HG03520 (cell line): ENCODE results near the gene FBN1.

Experiments used
- ATAC-seq: cut with Tn5 transposase; IDR thresholded peaks from one replicate; pipeline ENCODE4 v1.9.1; 2021; ENCODE audit warnings: mild to moderate bottlenecking, moderate library complexity; ENCODE audit not compliant: unreplicated experiment

FBN1 gene

GRCh38 chr15:48645558-48646330, at the start of gene FBN1:
Gene FBN1 (minus strand): TSS chr15:48645709. CDS start chr15:48644769, 940 bp downstream.
- ATAC-seq: peak; percentile 60

- ATAC-seq: no peak
Measured at GRCh38 chr15:48693484-48693883, 48.0 kb upstream of the FBN1 start.

- no peak for ATAC-seq
Measured at GRCh38 chr15:48688493-48688892, 43.0 kb upstream of the FBN1 start.

- no peak for ATAC-seq
Measured at GRCh38 chr15:48683991-48684765, 38.7 kb upstream of the FBN1 start.

- no peak for ATAC-seq
Measured at GRCh38 chr15:48682942-48683651, 37.6 kb upstream of the FBN1 start.

- no peak for ATAC-seq
Measured at GRCh38 chr15:48681353-48681752, 35.8 kb upstream of the FBN1 start.

GRCh38 chr15:48680841-48681240, 35.3 kb upstream of the FBN1 start:
- ATAC-seq: no peak

- ATAC-seq: no peak
Measured at GRCh38 chr15:48679952-48680351, 34.4 kb upstream of the FBN1 start.

GRCh38 chr15:48678851-48679250, 33.3 kb upstream of the FBN1 start:
- no peak for ATAC-seq

- ATAC-seq: no peak
Measured at GRCh38 chr15:48677821-48678220, 32.3 kb upstream of the FBN1 start.

GRCh38 chr15:48675436-48675835, 29.9 kb upstream of the FBN1 start:
- no peak for ATAC-seq

- no peak for ATAC-seq
Measured at GRCh38 chr15:48674876-48675275, 29.4 kb upstream of the FBN1 start.

GRCh38 chr15:48672206-48672605, 26.7 kb upstream of the FBN1 start:
- ATAC-seq: no peak

GRCh38 chr15:48671103-48672022, 25.9 kb upstream of the FBN1 start:
- no peak for ATAC-seq

- ATAC-seq: no peak
Measured at GRCh38 chr15:48667701-48668100, 22.2 kb upstream of the FBN1 start.

GRCh38 chr15:48664436-48664835, 18.9 kb upstream of the FBN1 start:
- ATAC-seq: no peak

GRCh38 chr15:48657950-48658591, 12.6 kb upstream of the FBN1 start:
- no peak for ATAC-seq

GRCh38 chr15:48654801-48655200, 9.3 kb upstream of the FBN1 start:
- no peak for ATAC-seq

GRCh38 chr15:48653913-48654670, 8.6 kb upstream of the FBN1 start:
- no peak for ATAC-seq
